Activated gamma-delta T cell treated with Interleukin-2 at 50 U/mL for 16 hours (primary cell): ENCODE results near the gene LRCH4.
A peak's percentile ranks its signal among the peaks of the same experiment; 100 is the strongest.

Experiments used
- DNase-seq: peaks from one replicate; pipeline ENCODE4 v3.0.0-alpha.2; 2020

LRCH4 gene

GRCh38 chr7:100585511-100586265 lies at the start of gene LRCH4:
LRCH4 (minus strand) TSS chr7:100586129; CDS start chr7:100586100, 29 bp downstream.
- peak; percentile 52 for DNase-seq

- peak; percentile 53 for DNase-seq
Observed at GRCh38 chr7:100632951-100633717, 47.2 kb upstream of the LRCH4 start.

GRCh38 chr7:100630066-100630465 lies 44.1 kb upstream of the LRCH4 start:
- no peak for DNase-seq

GRCh38 chr7:100629117-100629716 lies 43.3 kb upstream of the LRCH4 start:
- no peak for DNase-seq

- no peak for DNase-seq
Observed at GRCh38 chr7:100627238-100627549, 41.3 kb upstream of the LRCH4 start.

- DNase-seq: peak; percentile 88
Observed at GRCh38 chr7:100626530-100627237, 40.8 kb upstream of the LRCH4 start.

GRCh38 chr7:100626055-100626454 lies 40.1 kb upstream of the LRCH4 start:
- no peak for DNase-seq

GRCh38 chr7:100623951-100624824 lies 38.3 kb upstream of the LRCH4 start:
- no peak for DNase-seq

- no peak for DNase-seq
Observed at GRCh38 chr7:100621554-100621953, 35.6 kb upstream of the LRCH4 start.

- DNase-seq: no peak
Observed at GRCh38 chr7:100620804-100621203, 34.9 kb upstream of the LRCH4 start.

GRCh38 chr7:100620239-100620638 lies 34.3 kb upstream of the LRCH4 start:
- no peak for DNase-seq

- no peak for DNase-seq
Observed at GRCh38 chr7:100614308-100614861, 28.5 kb upstream of the LRCH4 start.

- DNase-seq: no peak
Observed at GRCh38 chr7:100613412-100614175, 27.7 kb upstream of the LRCH4 start.

GRCh38 chr7:100612730-100613390 lies 26.9 kb upstream of the LRCH4 start:
- DNase-seq: peak; percentile 16

GRCh38 chr7:100611983-100612729 lies 26.2 kb upstream of the LRCH4 start, which contains the start of gene MOSPD3:
MOSPD3 (plus strand) TSS chr7:100612540; CDS start chr7:100612792, 252 bp downstream.
- DNase-seq: peak; percentile 97

- no peak for DNase-seq
Observed at GRCh38 chr7:100609958-100610357, 24.0 kb upstream of the LRCH4 start.

GRCh38 chr7:100607111-100607510 lies 21.2 kb upstream of the LRCH4 start:
- no peak for DNase-seq

GRCh38 chr7:100606313-100606712 lies 20.4 kb upstream of the LRCH4 start:
- DNase-seq: no peak
